ENCODE data around the gene VWA1.

DNA sequence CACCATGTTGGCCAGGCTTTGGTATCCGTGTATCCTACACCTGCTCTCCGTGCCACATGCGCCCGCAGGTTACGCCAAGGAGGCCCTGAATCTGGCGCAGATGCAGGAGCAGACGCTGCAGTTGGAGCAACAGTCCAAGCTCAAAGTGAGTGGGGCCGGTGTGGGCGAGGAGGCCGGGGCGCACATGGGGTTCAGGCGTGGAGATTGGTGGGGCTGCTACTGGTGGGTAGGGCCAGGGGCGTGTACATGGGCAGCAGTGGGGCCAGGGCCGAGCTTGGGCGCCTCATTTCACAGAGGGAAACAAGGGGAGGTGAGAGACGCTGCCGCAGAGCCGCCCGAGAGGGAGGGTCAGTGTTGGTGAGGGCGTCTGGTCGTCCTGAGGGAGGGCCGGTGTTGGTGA, 41.7 kb downstream of the VWA1 start:
- TF ChIP-seq, protein P1, sequence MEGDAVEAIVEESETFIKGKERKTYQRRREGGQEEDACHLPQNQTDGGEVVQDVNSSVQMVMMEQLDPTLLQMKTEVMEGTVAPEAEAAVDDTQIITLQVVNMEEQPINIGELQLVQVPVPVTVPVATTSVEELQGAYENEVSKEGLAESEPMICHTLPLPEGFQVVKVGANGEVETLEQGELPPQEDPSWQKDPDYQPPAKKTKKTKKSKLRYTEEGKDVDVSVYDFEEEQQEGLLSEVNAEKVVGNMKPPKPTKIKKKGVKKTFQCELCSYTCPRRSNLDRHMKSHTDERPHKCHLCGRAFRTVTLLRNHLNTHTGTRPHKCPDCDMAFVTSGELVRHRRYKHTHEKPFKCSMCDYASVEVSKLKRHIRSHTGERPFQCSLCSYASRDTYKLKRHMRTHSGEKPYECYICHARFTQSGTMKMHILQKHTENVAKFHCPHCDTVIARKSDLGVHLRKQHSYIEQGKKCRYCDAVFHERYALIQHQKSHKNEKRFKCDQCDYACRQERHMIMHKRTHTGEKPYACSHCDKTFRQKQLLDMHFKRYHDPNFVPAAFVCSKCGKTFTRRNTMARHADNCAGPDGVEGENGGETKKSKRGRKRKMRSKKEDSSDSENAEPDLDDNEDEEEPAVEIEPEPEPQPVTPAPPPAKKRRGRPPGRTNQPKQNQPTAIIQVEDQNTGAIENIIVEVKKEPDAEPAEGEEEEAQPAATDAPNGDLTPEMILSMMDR (IDR thresholded peaks at IDR 0.05): no peak
- no peak for TF ChIP-seq POLR2A (IDR thresholded peaks at IDR 0.05)

Data from breast epithelium (tissue), 3 donors.